Natural killer cell (primary cell): ENCODE results near the gene CAPN10. TPM values are rescaled to one million over a fixed set of nuclear protein-coding genes. Genes with fewer than 3 reads are reported as not detected.

Experiments
- ATAC-seq, 3 donors: fragments of 150-1000 bp in 2 of 3; fragments of 200-7000 bp in 1 of 3; cut with Tn5 transposase; 1 replicate in 1 of 3; 2 replicates in 2 of 3; pipeline ENCODE4 v1.10.0; 2021; ENCODE audit warnings: mild to moderate bottlenecking in 2 of 3, moderate library complexity in 2 of 3
- DNase-seq, 2 donors: peaks; one replicate each; pipeline versions ENCODE4 v3.0.0 to v3.0.0-alpha.2; 2013 to 2021; ENCODE audit warnings: mixed read lengths in 1 of 2
- H3K27ac ChIP-seq: one replicate; pipeline ENCODE4 v1.5.1; 2013; ENCODE audit warnings: mild to moderate bottlenecking, low read length
- H3K27me3 ChIP-seq: one replicate; pipeline ENCODE4 v1.6.1; 2013; ENCODE audit warnings: low read length; ENCODE audit not compliant: control insufficient read depth, insufficient read depth
- H3K36me3 ChIP-seq: one replicate; pipeline ENCODE4 v1.6.1; 2013; ENCODE audit warnings: low read length; ENCODE audit not compliant: control insufficient read depth, insufficient read depth
- H3K4me1 ChIP-seq: one replicate; pipeline ENCODE4 v1.6.1; 2013; ENCODE audit warnings: low read length; ENCODE audit not compliant: control insufficient read depth, insufficient read depth
- H3K4me3 ChIP-seq: one replicate; pipeline ENCODE4 v1.5.1; 2013; ENCODE audit warnings: low read length
- H3K9me3 ChIP-seq: one replicate; pipeline ENCODE4 v1.6.1; 2013; ENCODE audit warnings: low read length; ENCODE audit not compliant: control insufficient read depth, insufficient read depth
- H3K27ac Mint-ChIP-seq, 2 donors: one replicate each; pipeline ENCODE4 v1.8.0; 2022; ENCODE audit warnings: mild to moderate bottlenecking in 2 of 2, mixed read lengths in 2 of 2, moderate library complexity in 1 of 2
- H3K27me3 Mint-ChIP-seq, 2 donors: one replicate each; pipeline ENCODE4 v1.8.0; 2022; ENCODE audit warnings: low read depth in 2 of 2, mixed read lengths in 2 of 2
- H3K36me3 Mint-ChIP-seq: one replicate; pipeline ENCODE4 v1.8.0; 2022; ENCODE audit warnings: mixed read lengths
- H3K4me1 Mint-ChIP-seq, 2 donors: one replicate each; pipeline ENCODE4 v1.8.0; 2022; ENCODE audit warnings: mixed read lengths in 2 of 2
- H3K4me3 Mint-ChIP-seq: one replicate; pipeline ENCODE4 v1.8.0; 2022; ENCODE audit warnings: mild to moderate bottlenecking, moderate library complexity, mixed read lengths
- H3K9me3 Mint-ChIP-seq, 2 donors: one replicate each; pipeline ENCODE4 v1.8.0; 2022; ENCODE audit warnings: mixed read lengths in 2 of 2
- CTCF ChIP-seq: fragments of 200-600 bp; IDR thresholded peaks from one replicate; pipeline ENCODE4 v1.8.0; 2022; ENCODE audit warnings: antibody characterized with exemption
- WGBS: methylation state at CpG from one replicate; pipeline ENCODE4 v1.1.7; 2013; ENCODE audit warnings: missing lambda C conversion rate; ENCODE audit not compliant: insufficient coverage; 5-methylcytosine and 5-hydroxymethylcytosine counted together
- intact Hi-C: fragments of 100-400 bp; cut with micrococcal nuclease; formaldehyde crosslinking; loops from one replicate; pipeline ENCODE4 v1.14.2; 2022
- total RNA-seq, 4 donors: library from RNA; stranded (reverse); fragments of 120-200 nt in 1 of 4; gene quantifications; one replicate each; pipeline versions ENCODE4 v1.2.3 to v1.2.4, GENCODE V29; 2013 to 2022

Gene CAPN10
- total RNA-seq, 3 donors from 2014 or later (not counting 1 experiment from before 2014, with no cell fraction given): 69.3 to 95.1 (median 91.0) TPM

- TF ChIP-seq CTCF: peak; percentile 8
- Histone ChIP-seq H3K4me3 (no peak overlapping the region), H3K4me1 (peaks cover 46% of the 10 kb centered on the region), H3K27me3 (no peaks in the 10 kb centered on the region), H3K27ac (no peak overlapping the region), H3K36me3 (peaks cover 23% of the 10 kb centered on the region), H3K9me3 (no peaks in the 10 kb centered on the region)
- ATAC-seq: no peak
- peak overlapping the region in 1 of 2 donors; percentile 45 for H3K27ac Mint-ChIP-seq
- H3K4me3 Mint-ChIP-seq: peak overlapping the region; percentile 58
- intact Hi-C loops: no loop called here
- H3K36me3 Mint-ChIP-seq: no peaks in the 10 kb centered on the region
- DNase-seq: peak in 1 of 2 donors; percentile 19
- H3K4me1 Mint-ChIP-seq: peaks cover 36 to 57% of the 10 kb centered on the region in 2 donors
- no peaks in the 10 kb centered on the region for H3K9me3 Mint-ChIP-seq
- WGBS: 51% methylated on average over 51 of the region's 51 CpGs
- no peaks in the 10 kb centered on the region for H3K27me3 Mint-ChIP-seq
These were observed 29.3 kb upstream of the CAPN10 start for GRCh38 chr2:240557101-240557751.

- H3K36me3 Mint-ChIP-seq: no peaks in the 10 kb centered on the region
- 14% methylated on average over 47 of the region's 47 CpGs for WGBS
- no peak within 1 kb of the TSS for H3K4me3 ChIP-seq
- H3K27me3 ChIP-seq: no peaks in the 10 kb centered on the region
- intact Hi-C loops: no loop called here
- ATAC-seq: no peak
- H3K9me3 Mint-ChIP-seq: no peaks in the 10 kb centered on the region
- peak in 1 of 2 donors; percentile 78 for DNase-seq
- H3K27ac Mint-ChIP-seq: peak within 1 kb of the TSS; percentile 52 to 99
- no peak within 1 kb of the TSS for H3K27ac ChIP-seq
- H3K4me1 ChIP-seq: peaks cover 49% of the 10 kb centered on the region
- H3K4me3 Mint-ChIP-seq: peak within 1 kb of the TSS; percentile 71
- TF ChIP-seq CTCF: no peak
- peaks cover 36 to 63% of the 10 kb centered on the region in 2 donors for H3K4me1 Mint-ChIP-seq
- no peaks in the 10 kb centered on the region for H3K27me3 Mint-ChIP-seq
- no peaks in the 10 kb centered on the region for H3K9me3 ChIP-seq
- peaks cover 18% of the 10 kb centered on the region for H3K36me3 ChIP-seq
These were observed 28.7 kb upstream of the CAPN10 start, which contains the start of gene ANKMY1 for GRCh38 chr2:240557808-240558207. Gene ANKMY1, minus strand, starts transcription at chr2:240557988. Its CDS starts 653 bp downstream, at chr2:240557335.

- Histone ChIP-seq H3K4me3 (no peak overlapping the region), H3K27me3 (no peaks in the 10 kb centered on the region), H3K36me3 (peaks cover 15% of the 10 kb centered on the region), H3K4me1 (peaks cover 54% of the 10 kb centered on the region), H3K9me3 (no peaks in the 10 kb centered on the region), H3K27ac (no peak overlapping the region)
- Mint-ChIP-seq H3K36me3 (no peaks in the 10 kb centered on the region), H3K4me3 (peak overlapping the region; percentile 54), H3K27me3 (no peaks in the 10 kb centered on the region), H3K9me3 (no peaks in the 10 kb centered on the region), H3K4me1 (peaks cover 36 to 65% of the 10 kb centered on the region in 2 donors), H3K27ac (peak overlapping the region; percentile 45 to 99)
- ATAC-seq (no peak), DNase-seq (peak in 1 of 2 donors; percentile 8)
- 89% methylated on average over 18 of the region's 18 CpGs for WGBS
- TF ChIP-seq CTCF: no peak
- intact Hi-C loops: no loop called here
These were observed 28.2 kb upstream of the CAPN10 start for GRCh38 chr2:240558236-240558761.
